Measurements from ENCODE around the gene YTHDF2.

The YTHDF2 gene

DNA sequence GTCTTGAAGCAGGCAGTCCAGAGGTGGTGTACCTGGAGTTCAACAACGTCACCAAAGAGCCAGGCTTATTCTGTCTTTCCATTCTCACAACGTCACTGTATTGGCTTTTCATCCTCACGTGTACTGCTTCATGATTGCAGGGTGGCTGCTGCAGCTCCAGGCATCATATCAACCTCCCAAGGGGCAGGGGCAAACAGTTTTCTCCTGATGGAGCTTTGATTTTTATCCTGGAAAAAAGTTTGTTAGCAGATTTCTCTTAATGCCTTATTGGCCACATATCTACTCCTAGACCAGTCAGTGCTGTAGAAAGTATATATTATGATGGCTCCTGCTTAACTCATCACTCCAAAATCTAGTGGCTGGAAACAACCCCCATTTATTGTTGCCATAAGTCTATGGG, 66.9 kb downstream of the YTHDF2 start:
- no peak for DNase-seq

DNA sequence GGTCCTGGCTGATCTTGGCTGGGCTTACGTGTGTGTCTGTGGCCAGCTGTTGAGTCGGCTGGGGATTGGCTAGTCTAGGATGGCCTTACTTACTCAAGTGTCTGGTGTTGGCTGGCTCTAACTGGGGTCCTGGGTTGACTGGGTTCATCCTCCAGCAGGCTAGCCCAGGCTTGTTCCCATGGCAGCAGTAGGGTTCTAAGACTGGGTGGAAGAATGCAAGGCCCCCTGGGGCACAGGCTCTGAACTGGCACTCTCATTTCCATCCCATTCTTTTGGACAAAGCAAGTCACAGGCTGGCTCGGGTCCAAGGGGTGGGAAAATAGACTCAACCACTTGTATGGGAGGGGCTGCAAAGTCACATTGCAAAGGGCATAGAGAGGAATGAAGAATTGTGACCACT, 67.3 kb downstream of the YTHDF2 start:
- no peak for DNase-seq

DNA sequence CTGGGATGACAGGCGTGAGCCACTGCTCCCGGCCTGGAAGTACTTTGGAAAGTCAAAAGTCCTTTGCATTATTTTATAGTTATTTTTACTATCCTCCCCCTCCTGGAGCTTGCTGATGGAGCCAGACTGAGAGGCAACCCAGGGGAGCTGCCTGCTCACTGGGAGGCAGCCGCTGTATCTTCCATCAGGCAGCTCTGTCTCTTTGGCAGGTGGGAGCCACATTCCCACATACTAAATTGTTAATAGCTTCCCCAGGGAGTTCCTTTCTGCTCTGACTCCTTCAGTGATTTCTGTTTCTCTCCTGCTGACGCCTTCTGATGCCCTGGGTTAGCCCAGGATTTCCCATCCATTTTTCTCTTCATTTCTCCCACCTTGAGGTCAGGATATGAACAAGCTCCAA, 70.3 kb downstream of the YTHDF2 start:
- no peak for DNase-seq

DNA sequence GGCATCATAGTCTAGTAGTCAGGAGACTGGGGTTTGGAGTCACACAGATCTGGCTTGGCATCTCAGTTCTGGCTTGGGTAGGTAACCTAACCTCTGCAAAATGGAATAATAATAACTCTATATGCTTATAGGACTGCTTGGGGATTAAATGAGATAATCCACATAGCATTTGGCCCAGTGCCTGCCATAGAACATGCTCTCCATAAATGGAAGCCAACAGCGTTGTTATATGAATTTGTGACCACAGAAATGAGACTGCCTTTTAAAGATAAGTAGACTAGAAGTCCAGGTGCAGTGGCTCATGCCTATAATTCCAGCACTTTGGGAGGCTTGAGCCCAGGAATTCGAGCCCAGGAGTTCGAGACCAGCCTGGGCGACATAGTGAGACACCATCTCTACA, 71.2 kb downstream of the YTHDF2 start:
- DNase-seq: no peak

DNA sequence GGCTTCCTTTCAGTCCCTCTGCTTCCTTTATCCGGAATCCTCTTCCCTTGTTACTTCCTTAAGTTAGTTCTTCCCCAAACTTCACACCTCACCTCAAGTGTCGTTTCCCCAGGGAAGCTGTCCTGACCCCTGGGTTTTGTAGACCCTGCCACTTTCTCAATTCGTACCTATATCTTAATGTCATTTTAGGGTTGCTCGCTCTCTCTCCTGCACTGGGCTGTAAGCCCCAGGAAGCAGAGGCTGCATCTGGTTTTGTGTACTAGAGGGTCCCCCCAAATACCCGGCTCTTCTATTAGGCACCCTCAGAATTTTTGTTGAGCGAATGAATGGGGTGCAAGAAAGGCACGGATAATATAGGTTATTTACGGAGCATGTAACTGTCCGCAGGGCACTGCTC, 74.6 kb downstream of the YTHDF2 start:
- DNase-seq: no peak

DNA sequence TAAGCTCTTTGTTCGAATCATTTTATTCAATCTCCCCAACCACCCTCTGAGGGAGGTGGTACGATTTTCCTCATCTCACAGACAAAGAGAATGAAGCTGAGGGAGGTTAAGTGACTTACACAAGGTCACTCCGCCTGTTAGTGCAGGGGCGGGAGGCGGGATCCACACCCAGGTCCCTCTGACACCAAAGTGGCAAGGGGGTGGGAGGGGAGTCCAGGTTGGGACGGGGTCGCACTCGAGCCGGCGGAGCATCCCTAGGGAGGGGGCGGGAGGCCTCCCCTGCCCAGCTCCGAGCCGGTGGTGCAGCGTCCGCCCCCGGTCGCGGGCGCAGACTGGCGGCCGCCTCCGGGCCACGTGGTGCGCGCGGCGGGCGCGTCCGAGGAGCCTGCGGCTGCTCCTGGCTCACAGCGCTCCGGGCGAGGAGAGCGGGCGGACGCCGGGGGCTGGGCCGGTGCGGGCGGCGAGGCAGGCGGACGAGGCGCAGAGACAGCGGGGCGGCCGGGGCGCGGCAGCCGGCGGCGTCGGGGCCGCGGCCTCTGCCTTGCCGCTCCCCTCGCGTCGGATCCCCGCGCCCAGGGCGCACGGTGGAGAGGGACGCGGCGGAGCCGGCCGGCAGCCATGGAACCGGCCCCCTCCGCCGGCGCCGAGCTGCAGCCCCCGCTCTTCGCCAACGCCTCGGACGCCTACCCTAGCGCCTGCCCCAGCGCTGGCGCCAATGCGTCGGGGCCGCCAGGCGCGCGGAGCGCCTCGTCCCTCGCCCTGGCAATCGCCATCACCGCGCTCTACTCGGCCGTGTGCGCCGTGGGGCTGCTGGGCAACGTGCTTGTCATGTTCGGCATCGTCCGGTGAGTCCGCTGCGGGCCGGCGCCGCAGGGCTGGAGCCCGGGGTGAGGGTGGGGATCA, 75.3 kb downstream of the YTHDF2 start, which contains the start of gene OPRD1:
Gene OPRD1, plus strand, starts transcription at position 405 of the 903 bp plus-strand sequence. Its CDS starts 214 bp downstream, at position 619.
- DNase-seq: no peak

DNA sequence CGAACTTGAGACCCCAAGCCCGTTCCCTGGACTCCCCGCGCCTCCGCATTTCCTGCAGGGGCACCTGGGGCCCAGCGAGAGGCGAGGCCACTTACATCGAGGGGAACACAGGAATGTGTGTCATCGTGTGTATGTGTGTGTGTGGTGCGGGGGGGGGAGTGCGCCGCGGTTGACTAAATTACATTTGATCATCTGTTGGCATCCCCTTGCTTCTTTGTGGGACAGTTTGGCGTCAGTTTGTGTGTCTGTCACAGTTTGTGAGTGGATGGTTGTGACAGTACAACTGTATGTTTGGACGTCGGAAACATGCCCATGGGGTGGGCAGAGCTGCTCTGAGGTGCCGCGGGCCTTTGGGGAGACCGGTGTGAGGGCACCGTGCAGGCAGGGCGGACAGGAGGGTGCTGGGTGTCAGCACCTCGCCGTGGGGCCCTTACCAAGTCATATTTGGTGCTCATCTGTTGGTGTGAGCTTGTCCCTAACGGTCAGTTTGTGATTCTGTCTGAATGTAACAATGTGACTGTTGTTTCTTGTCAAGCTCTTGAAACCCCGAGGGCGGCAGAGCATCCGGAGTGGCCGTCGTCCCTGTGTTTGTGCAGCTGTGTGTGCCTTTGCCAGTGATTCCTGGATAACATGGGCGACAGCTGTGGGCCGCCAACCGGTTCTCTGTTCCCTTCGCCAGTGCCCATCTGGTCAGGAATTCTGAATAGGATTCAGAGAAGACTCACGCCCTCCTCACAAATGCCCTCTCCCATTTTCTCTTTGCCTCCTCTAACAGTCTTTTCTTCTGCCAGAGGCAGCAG, 76.1 kb downstream of the YTHDF2 start:
- no peak for DNase-seq

DNA sequence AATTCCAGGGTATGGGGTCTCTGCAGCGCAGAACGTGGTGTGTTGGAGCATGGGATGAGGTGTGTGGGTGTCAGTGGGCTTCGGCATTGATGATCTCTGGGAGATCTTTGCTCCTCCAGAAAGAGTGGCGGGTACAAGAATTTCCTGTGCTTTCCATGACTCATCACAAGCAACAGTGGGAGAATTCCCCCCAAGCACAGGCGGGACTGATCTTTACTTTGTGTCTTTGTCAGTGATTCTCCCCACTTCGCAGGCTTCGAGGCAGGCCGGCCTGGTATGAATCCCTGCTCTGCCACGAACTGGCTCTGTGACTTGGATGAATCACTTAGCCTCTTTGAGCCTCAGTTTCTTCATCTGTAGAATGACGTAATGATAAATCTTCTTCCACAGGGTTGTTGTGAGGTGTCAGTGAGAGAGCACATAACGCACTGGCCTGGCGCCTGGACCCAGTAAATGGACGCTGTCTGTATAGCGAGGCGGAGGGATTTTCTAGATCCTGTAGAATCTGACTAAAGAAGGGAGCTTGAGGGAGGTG, 77.3 kb downstream of the YTHDF2 start:
- DNase-seq: no peak

DNA sequence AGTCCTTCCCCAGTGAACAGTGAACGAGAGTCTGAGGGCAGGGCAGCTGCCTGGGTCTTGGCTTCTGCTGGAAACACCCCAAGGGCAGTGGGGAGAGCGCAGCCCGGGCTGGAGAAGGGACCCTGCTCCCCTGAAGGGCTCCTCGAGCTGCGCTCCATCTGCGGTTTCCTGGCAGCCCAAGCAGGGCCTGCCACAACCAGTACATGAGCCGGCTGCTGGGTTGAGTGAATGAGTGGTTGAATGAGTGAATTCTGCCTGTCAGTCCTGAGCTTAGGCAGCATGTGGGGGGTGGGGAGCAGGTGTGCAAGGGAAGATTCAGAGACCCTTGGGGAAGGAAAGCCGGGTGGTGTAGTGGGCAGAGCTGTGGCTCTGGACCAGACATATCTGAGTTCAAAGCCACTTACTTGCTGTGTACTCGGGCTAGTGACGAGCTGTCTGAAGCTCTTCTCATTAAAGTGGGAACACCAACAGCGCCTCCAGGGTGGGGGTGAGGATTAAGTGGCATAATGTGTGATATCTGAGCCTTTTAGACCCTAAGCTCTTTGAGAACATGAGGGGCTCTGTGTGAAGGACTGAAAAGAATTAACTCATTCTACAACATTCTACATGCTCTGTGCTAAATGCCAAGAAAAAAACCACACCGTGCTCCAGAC, 78.9 kb downstream of the YTHDF2 start:
- no peak for DNase-seq

DNA sequence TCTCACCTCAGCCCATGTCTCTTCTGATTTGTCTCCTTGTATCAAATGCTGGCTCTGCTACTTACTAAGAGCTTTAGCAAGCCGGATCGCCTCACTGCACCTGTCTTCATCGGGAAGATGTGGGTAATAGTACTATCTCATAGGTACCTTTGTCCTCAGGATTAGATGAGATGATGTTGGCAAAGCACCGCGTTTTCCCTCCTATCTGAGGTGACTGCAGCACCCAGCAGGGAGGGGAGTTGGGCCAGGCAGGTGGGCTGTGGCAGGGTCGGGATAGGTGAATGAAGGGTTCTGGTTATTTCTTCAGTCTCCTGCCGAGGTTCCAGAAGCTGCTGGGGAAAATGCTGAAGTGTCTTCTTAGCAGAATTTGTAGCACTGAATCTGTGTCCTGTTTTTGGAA, 80.4 kb downstream of the YTHDF2 start:
- DNase-seq: no peak

DNA sequence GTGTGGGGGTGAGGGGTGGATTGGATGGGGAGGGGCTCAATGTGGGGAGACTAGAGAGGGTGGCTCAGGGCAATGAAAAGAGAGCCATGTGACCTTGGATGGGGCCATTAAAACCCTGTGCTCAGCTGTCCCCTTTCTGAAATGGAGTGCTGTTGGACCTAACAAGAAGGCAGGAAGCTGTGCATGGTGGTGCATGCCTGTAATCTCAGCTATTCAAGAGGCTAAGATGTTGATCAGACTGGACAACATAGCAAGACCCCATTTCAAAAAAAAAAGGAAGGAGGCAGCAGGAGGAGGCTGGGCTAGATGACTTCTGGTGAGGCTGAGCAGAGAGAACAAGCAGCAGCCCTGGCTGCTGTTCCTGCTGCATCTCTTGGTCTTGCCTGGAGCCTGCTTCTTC, 82.3 kb downstream of the YTHDF2 start:
- no peak for DNase-seq
